GM18517 (cell line): Measurements from ENCODE around the gene FAM118A.
"Not testable (repeated sequence)": the region's sequence is repeated elsewhere in the genome, so short reads cannot be mapped to it uniquely, and the experiment has no call there.

Experiments
- ATAC-seq: cut with Tn5 transposase; IDR thresholded peaks from one replicate; pipeline ENCODE4 v1.9.1; 2021; ENCODE audit warnings: mild to moderate bottlenecking, moderate library complexity; ENCODE audit not compliant: unreplicated experiment

FAM118A gene

GRCh38 chr22:45280587-45280980 is 29.1 kb upstream of the FAM118A start:
- no peak for ATAC-seq

DNA sequence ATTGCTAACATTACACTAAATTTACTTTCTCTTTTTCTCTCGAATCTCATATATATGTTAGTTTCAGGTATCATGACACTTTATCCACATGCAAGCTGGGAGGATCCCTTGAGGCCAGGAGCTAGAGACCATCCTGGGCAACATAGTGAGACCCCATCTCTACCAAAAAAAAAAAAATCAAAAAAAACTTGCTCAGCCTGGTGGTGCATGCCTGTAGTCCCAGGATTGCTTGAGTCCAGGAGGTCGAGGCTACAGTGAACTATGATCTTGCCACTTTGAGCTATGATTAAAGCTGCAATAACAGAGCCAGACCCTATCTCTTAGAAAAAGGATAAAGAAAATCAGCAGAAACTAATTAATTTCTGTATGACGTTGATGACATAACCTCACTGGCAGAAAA is 28.7 kb upstream of the FAM118A start:
- no peak for ATAC-seq

DNA sequence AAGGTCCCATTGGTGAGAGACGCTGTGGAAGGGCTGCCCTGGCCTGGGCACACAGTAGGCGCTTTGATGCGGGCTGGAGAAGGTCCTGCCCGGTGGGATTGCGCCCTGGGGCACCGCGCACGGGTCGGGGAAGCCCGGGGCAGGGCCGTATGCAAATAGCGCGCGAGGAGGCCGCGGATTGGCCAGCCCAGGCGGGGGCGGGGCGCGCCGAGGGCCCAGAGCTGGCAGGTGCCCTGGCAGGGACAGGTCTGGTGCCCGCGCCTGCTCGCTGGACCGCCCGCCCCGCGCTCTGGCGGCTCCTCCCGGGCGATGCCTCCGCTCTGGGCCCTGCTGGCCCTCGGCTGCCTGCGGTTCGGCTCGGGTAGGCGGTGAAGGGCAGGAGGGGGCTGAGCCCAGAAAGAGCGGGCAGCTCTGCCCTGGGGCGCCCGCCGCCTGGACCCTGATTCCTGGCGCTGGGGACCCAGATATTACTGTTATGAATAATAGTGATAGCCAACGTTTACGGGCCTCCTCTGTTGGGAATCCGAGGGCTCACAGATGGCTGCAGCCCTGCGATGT is 24.9 kb upstream of the FAM118A start, which contains the start of gene UPK3A:
Gene UPK3A (plus strand): TSS at position 245 of the 558 bp plus-strand sequence. CDS start 65 bp downstream, at position 310.
- no peak for ATAC-seq

GRCh38 chr22:45285263-45286058 is 24.3 kb upstream of the FAM118A start:
- ATAC-seq: no peak

DNA sequence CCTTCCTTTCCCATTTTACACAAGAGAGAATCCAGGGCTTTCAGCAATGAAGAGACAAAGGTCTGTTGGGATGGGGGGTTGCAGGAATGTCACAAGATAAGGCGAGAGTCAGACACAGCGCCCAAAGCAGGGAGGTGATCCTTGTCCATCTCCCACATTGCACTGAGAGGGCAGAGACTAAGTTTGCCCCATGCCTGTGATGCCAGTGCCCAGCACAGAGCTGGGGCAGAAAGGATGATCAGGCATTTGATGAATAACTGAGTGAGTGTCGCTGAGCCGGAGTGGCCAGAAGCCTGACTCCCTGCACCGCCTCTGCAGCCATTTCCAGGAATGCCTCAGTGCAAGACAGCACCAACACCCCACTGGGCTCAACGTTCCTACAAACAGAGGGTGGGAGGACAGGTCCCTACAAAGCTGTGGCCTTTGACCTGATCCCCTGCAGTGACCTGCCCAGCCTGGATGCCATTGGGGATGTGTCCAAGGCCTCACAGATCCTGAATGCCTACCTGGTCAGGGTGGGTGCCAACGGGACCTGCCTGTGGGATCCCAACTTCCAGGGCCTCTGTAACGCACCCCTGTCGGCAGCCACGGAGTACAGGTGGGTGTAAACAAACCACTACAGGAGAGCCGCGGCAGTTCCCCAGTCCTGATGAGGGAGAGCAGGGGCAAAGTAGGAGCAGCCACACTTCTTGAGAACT is 22.7 kb upstream of the FAM118A start:
- ATAC-seq: no peak

DNA sequence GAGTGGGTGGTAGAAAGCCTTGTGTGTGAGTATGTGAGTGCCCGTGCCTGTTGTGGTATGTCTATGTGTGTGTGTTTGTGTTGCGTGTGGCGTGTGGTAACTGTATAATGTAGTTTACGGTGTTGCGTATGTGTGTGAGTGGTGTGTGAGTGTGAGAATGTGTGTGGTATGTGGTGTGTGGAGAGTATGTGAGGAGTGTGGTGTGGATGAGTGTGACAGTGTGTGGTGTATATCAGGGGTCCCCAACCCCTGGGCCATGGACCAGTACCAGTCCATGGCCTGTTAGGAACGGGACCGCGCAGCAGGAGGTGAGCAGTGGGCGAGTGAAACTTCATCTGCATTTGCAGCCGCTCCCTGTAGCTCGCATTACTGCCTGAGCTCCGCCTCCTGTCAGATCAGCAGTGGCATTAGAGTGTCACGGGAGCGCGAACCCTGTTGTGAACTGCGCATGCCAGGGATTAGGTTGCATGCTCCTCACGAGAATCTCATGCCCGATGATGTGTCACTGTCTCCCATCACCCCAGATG is 19.3 kb upstream of the FAM118A start:
- no peak for ATAC-seq

DNA sequence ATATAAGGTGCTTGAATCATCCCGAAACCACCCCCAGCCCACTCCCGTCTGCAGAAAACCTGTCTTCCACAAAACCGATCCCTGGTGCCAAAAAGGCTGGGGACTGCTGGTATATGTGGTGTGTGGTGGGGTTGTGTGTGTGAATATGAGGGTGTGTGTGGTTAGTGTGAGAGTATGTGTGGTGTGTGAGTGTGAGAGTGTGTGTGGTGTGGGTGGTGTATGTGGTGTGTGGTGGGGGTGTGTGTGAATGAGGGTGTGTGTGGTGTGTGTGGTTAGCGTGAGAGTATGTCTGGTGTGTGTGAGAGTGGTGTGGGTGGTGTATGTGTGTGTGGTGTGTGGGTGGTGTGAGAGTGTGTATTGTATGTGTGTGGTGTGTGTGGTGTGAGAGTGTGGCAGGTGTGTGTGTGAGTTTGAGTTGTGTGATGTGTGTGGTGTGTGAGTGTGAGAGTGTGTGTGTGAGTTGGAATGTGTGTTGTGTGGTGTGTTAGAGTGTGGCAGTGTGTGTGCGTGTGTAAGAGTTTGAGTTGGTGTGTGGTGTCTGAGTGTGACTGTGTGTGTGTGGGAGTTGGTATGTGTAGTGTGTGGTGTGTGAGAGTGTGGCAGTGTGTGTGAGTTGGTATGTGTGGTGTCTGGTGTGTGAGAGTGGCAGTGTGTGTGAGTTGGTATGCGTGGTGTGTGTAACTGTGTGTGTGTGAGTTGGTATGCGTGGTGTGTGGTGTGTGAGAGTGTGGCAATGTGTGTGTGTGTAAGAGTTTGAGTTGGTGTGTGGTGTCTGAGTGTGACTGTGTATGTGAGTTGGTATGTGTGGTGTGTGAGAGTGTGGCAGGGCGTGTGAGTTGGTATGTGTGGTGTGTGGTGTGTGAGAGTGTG is 18.4 kb upstream of the FAM118A start:
- ATAC-seq: no peak

DNA sequence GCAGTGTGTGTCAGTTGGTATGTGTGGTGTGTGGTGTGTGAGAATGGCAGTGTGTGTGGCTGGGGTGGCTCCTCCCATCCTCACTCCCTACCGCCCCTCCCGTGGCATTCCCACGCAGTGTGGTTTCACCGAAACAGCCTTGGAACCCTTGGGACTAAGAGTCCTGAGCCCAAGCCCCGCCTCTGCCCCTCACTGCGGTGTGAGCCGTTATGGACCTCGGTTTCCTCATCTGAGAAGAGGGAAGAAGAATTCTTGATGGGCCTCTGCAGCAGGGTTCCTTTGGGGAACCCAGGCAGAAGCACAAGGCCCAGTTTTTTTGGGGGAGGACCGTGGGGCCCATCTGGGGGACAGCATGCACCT is 17.8 kb upstream of the FAM118A start:
- ATAC-seq: no peak

DNA sequence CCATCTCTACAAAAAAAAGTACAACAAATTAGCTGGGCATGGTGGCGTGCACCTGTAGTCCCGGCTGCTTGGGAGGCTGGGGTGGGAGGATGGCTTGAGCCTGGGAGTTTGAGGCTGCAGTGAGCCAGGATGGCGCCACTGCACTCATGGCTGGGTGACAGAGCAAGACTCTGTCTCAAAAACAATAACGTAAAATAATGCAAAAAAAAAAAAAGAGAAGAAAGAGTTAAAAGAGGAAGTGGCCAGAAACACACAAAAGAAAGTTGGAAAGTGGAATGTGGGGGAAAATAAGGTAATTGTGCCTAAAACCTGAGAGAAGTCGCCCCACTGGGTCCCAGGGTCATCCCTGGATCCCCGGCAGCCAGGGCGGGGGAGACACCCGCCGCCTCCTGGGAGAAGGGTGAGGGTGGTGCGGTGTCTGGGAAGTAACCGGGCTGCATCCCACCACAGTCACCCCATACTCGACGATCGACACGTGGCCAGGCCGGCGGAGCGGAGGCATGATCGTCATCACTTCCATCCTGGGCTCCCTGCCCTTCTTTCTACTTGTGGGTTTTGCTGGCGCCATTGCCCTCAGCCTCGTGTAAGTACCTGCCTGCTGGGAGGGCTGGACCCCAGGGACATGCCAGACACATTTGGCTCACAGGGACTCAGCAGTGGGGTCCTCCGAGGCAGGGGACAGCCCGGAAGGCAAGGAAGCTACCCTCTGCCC is 16.8 kb upstream of the FAM118A start:
- ATAC-seq: no peak

GRCh38 chr22:45294030-45294429 is 15.7 kb upstream of the FAM118A start:
- no peak for ATAC-seq

DNA sequence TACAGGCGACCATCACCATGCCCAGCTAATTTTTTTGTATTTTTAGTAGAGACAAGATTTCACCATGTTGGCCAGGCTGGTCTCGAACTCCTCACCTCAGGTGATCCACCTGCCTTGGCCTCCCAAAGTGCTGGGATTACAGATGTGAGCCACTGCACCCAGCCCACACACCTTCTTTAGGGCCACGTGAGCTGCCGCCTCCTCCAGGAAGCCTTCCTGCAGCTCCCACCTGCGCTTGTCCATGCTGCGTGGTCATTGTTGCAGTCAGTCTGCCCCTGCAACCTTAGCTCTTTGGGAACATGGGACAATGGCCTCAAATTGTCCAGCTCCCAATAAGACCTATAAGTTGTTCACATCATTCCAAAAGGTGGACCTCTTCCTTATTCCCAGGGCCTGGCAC is 14.7 kb upstream of the FAM118A start:
- not testable (repeated sequence) for ATAC-seq

DNA sequence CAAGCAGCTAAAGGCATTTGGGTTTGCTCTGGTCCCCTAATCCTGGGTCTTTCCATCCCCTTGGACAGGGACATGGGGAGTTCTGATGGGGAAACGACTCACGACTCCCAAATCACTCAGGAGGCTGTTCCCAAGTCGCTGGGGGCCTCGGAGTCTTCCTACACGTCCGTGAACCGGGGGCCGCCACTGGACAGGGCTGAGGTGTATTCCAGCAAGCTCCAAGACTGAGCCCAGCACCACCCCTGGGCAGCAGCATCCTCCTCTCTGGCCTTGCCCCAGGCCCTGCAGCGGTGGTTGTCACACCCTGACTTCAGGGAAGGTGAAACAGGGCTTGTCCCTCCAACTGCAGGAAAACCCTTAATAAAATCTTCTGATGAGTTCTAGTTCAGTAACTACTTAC is 14.2 kb upstream of the FAM118A start:
- no peak for ATAC-seq

DNA sequence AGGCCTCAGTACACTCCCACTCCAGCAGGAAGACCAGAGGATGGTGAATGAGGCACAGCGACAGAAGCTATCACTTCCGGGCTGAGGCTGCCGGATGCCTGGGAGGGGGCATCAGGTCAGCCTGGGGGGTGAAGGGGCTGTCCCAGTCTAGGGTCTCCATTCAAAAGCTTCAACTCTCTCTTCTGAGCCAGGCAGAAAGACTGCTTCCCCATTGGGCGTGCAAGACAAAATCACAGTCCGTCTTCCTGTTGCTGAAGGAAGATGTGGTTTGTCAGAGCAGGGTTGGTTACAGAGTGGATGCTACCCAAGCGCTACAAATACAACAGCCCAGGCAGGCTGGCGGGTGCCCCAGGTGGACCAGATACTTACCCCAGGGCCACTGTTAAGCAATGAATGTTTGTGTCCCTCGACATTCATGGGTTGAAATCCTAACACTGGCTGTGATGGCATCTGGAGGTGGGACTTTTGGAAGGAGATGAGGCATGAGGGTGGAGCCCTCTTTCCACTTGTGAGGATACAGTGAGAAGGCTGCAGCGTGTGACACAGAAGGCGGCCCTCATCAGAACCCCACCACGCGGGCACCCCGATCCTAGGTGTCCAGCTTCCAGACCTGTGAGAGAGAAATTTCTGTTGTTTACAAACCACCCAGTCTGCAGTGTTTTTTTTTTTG is 13.0 kb upstream of the FAM118A start:
- no peak for ATAC-seq

DNA sequence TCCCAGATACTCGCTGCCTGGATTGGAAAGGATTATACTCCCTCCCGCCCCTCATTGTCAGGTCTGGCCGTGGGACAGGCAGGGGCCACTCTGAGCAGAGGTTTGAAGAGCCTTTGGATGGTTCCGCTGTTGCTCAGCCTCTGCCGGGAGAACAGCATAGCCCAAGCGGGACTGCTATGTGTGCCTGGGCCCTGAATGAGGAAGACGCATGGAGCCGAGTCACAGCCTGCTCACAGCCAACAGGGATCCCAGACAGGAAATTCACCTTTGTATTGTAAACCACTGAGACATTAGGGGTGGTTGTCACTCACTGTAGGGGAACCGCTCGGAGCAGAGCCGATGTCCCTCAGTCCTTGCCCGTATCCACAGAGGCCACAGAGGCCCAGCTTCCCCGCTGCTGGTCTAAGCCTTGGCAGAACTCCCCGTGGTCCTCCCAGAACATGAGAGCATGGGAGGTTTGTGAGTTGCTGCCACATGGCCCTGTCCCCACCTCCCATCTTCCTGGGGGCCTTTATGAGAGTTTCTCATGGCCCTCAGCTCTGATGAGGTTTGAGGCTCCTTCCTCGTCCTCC is 10.7 kb upstream of the FAM118A start:
- no peak for ATAC-seq

DNA sequence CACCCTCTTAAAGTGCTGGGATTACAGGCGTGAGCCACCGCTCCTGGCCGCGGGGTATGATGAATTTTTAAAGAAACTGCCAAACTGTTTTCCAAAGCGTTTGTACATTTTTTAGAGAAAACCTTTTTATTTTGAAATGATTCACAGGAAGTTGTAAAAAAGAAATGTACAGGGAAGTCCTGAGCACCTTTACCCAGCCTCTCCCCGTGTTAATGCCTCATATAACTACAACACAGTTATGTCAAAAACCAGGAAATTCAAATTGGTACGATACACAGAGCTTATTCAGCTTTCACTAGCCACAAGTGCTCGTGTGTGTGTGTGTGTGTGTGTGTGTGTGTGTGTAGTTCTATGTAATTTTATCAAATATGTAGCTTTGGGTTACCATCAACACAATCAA is 7.0 kb upstream of the FAM118A start:
- no peak for ATAC-seq

- ATAC-seq: no peak
These were observed 6.6 kb upstream of the FAM118A start for GRCh38 chr22:45303181-45303580.

DNA sequence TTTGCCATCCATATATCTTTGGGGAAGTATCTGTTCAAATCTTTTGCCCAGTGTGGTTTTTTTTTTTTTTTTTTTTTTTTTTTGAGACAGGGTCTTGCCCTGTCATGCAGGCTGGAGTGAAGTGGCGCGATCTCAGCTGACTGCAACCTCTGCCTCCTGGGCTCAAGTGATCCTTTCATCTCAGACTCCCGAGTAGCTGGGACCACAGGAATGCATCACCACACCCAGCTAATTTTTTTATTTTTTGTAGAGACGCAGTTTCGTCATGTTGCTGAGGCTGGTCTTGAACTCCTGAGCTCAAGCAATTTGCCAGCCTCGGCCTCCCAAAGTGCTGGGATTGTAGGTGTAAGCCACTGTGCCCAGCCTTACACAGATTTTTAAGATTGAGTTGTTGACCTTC is 4.8 kb upstream of the FAM118A start:
- ATAC-seq: no peak

DNA sequence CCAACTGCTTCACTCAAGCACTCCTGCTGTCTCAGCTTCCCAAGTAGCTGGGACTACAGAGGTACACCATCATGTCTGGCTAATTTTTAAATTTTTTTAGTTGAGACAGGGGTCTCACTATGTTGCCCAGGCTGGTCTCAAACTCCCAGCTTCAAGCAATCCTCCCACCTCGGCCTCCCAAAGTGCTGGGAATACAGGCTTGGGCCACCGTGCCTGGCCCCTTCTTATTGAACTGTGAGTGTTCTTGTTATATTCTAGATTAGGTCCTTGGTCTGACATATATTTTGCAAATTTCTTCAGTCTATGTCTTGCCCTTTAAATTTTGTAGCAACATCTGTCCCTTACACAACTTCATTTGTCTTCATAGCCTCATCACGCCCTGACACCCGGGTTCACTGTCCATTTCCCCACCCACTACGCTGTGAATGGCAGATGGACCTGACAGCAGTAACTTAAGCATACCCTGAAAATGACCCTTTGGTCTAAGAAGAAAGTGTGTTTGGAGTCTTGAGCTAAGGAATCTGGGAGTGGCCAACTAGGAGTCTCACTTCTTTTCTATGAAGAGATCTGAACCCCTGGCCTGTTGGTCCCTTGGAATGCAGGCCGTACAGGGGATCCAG is 4.2 kb upstream of the FAM118A start:
- ATAC-seq: no peak

- no peak for ATAC-seq
These were observed 3.6 kb upstream of the FAM118A start for GRCh38 chr22:45306139-45306538.
